NCI-H187 (cell line): ENCODE measurements around the gene TCERG1L.

ENCODE experiments used
- DNase-seq, 2 experiments: peaks; one replicate each; lab custom pipeline; 2025; lab: John Stamatoyannopoulos, UW

Gene TCERG1L

DNA sequence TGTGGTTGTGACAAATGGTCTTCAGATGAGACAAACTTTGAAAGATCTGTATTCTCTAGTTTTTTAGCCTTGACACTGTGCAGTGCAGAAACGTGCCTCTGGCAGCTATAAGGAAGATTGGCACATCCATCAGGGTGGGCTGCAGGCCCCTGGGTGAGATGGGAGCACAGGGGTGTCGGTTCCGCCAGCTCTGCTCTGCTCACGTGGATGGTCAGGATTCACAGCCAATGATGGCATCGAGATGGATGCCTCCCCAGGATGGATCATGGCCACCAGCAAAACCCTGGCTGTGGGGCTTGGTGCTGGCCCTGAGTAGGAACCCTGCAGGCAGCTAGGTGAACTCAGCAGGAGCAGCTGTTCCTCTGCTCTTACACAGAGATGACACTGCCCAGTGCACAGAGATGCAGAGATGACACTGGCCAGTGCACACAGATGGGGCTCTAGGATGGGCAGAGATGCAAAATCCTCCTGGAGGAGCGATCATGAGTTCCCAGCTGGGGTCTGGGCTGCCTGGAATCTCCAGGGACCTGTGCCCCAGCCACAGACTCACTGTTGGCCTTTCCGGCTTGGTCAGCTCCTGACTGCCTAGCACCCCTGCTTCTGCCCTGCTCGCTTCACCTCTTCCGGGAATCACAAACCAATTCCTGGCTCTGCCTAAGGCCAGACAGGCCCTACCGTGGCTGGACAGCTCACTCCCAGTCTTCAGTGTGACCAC lies 185.9 kb downstream of the TCERG1L start:
- no peak for DNase-seq

DNA sequence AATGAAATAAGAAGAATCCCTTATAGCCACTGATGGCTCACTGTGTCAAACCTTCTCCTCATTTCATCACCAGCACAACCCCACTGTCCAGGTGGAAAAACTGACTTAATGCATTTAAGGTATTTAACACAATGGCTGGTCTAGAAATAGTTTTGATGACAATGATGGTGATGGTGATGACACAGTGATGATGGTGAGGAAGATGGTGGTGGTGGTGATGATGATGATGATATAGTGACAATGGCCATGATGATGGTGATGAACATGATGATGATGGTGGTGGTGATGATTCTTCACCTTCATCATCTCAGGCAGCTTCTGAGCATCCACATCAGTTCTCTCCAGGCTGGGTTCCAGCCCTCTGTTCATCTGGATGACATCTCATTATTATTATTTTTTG lies 186.6 kb downstream of the TCERG1L start:
- no peak for DNase-seq

DNA sequence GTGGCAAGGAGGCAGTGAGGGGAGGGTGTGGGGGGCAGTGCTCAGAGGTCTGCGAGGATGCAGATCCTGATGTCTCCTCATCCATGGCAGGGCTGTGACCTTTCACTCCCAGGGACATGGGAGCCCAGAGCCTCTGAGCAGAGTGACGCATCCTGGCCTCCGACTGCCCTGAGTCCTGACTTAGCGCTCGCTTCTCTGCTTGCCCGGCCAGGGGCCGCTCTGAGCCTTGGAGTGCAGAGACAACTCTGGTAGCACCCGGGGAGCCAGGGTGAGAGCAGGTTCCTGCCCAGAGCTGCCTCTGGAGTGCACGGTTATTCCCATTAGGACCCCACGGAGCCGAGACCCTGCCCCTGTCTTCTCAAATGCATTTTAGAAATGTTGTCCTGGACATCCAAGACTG lies 188.0 kb downstream of the TCERG1L start:
- DNase-seq: no peak

DNA sequence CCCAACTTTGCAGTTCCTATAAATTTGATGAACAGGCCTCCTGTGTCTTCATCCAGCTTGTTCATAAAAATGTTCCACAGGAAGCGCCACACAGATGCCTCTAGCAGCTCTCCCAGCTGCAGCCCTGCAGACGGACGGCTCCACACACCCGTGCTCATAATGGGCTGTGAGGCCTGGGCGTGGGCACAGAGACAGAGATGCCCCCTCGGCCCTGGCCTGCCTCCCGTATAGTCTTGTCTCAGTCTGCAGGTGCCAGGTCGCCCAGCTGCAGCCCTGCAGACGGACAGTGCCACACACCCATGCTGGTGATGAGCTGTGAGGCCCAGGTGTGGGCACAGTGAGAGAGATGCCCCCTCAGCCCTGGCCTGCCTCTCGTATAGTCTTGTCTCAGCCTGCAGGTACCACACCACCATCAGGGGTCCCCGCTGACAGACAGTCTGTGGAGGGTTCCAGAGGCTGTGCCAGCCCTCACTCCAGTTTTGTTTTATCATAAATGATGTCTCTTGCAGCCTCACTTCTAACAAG lies 189.9 kb downstream of the TCERG1L start:
- no peak for DNase-seq

DNA sequence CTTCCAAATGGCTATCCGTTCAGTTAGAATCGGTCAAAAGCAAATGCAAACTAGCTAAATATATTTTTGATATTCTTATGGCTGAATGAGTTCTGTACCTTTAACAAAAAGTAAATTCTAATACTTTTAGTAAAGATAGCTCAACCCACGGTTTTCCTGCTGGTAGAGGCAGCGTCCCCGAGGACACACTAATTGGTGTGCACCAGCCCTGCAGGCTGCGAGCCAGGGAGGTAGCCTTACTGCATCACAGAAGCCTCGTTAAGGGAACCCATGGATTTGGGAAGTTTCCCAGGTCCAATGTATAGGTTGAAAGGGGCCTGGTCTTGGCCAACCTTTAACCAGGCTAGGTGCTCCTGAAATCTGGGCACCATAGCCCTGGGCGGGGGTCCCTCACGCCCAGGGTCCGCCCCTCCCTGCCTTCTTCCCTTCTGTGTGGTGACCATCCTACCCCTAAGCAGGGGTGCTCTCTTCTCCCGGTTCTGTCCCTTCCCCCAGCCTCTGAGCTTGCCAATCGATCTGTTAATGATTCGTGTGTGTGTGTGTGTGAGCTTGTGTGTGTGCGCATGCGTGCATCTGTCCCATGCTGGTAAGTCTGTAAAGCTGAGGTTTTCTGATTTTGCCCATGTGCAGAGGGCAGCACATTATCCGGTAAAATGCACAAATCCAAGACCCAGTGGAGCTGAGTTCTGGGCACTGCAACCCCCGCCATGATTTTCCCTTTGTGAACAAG lies 191.7 kb downstream of the TCERG1L start:
- DNase-seq: no peak

DNA sequence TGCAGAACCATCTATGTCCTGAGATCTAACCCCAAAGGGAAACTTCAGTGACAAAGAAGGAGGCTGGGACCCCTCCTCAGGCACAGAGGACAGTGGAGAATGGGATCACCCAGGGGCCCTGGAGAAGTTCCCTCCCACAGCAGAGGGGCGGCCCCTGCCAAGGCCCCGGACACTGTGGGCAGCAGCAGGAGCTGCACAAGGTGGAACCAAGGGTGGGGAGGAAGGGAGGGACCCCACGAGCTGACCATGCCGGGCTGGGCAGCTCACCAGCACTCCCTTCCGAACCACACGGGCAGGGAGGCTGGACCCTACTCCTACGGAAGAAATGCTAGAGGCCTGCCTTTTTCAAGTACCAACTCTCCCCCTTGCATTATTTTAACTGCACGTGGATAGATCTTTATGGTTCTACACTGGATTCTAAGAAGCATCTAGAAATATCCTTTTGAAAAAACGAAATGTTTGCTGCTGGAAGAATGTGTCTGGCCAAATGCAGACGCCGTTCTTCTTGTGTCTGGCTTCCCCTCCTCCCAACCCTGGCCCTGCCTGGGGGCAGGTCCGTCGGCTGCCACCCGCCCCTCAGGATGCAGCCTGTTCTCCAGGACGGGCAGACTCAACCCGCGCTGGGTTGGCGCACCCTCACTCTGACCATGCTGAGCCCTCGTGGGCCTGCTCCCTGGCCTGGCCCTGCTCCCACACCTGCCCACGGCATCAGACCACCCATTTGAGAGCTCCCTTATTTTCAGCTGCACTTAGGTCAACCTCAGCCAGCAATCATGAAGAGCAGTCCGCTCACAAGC lies 193.9 kb downstream of the TCERG1L start:
- DNase-seq: no peak

DNA sequence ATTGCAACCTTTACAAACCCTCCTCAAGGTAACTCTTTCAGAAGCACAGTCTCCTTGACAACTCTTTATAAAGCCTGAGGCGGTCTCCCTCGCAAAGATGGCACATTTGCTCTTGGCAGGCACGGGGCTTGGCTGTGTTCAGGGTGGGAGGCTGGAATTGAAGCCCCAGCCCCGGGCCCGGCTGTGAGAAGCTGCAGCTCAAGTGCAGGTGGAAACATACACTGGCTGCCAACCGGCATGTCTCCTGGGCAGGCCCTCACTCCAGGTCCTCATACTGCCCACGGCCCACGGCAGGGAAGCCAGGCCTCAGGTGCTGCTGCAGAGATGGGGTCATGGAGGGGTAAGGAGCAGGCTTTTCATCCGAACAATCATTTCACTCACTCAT lies 194.5 kb downstream of the TCERG1L start:
- no peak for DNase-seq

DNA sequence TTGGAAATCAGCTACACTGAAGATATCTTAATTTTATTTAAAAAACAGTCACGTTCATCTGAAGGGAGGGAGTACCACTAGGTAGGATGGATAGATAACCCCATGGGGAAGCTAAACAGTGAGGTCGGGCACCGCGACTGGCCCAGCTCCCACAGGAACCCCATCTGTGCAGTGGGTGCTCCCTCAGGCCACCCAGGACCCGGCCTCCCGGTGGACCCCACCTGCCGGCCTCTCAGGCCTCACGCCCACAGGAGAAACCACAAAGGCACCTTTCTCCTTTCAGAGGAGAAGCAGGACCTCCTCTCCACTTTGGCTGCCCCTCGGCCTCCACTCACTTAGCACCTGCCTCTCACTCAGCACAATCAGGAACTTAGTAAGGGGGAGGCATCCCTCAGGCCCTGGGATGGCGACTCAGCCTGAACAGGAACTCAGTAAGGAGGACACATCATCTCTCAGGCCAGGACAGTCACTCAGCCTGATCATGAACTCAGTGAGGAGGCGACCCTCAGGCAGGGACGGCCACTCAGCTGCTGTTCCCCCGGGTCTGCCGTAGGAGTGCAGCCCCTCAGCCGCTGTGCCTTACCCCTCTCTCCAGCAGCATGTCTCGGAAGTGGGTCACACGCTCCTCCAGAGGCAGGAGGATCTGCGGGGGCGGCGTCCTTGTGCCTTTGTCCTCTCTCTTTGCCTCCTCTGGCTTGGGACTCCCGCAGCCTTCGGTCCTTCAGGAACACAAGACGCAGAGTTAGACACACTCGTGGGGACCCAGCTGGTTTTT lies 195.1 kb downstream of the TCERG1L start:
- no peak for DNase-seq

DNA sequence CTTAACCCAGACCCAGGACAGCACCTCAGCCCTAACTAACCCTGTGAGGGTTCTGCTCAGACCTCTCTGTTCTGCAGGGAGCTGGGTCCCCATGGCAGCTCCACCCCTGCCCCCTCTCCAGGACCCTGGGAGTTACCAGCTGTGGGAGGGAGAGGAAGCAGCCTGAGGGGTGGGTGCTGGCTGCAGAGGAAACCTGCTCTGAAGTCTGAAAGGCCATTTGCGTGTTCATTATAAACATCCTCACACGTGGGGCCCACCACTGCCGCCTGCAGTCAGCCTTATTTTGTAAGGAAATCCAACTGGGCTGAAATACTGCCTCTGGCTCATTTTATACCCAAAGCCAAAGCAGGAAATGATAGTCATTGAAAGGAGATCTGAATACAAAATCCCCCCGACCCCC lies 195.7 kb downstream of the TCERG1L start:
- no peak for DNase-seq

DNA sequence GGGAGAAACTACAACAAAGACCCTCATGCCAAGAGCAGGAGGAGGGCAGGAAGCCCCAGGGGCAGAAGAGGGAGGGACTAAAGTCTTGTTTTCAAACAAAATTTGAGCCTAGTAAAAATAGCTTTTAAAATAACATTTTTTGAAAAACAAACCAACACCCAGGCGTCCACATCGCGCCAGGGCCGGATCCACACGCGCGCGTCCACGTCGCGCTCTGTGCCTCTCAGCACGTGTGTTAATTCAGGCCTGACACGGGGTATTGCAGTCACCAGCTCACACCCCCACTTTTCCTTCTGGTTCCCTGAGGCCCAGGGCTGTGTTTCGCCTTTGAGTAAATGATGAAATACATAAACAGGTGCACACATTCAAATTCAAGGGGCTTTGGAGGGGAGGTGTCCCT lies 196.2 kb downstream of the TCERG1L start:
- no peak for DNase-seq

DNA sequence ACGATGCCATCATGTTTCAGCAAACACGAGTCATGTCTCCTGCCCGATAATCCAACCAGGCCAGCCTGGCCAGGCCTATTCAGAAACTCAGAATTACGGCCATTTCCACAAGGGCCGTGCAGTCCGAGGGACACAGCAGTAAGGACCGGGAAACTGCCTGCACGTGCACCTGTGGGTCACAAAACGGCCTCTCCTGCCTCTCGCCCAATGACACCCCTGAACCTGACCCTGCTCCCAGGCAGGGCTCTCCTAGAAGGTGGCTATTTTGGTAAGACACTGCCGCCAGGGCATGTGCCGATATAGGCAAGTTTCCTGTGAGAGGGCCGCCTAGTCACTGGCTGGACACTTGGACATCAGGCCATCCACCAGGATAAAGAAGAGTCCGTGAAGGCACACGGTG lies 196.7 kb downstream of the TCERG1L start:
- no peak for DNase-seq

DNA sequence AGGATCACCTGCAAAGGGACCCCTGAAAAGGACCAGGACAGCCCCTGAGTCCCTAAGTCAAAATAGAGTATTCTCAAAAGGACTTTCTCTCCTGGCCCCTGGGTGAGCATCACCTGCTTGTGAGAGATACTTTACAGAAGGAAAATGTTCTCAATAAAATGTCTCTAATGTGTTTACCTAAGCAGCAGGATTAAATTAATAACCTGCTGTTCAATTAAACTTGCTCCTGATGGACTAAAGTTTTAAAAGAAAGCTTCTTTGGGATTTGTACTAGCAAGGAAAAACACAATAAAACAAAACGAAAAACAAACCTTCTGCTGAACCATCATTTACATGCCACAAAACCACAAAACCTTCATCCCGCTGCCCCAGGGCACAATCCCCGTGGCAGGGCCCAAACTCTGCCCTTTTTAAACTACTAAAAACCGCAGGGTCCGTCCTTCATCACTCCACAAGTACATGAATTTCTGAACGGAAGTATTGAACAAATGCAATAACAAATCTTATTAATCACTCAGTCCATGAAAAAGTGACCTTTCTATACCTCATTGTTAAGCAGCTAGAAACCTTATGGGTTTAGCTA lies 197.7 kb downstream of the TCERG1L start:
- DNase-seq: no peak

DNA sequence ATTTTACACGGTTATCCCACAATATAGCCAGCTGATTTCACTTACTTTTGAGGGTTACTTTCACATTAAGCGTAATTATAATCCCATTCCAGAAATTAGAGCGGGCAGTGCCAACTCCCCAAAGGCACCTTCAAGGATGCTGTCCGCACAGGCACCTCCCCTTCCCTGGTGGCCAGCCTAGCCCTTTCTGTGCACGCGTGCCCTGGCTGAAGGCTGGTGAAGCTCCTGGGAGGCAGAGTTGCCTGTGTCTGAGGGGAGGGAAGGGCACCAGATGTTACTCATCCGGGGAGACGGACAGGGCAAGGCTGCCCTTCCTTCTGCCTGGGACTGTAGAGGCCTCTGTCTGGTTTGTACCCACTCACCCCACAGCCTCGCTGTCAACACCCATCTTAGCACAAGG lies 198.4 kb downstream of the TCERG1L start:
- DNase-seq: no peak

DNA sequence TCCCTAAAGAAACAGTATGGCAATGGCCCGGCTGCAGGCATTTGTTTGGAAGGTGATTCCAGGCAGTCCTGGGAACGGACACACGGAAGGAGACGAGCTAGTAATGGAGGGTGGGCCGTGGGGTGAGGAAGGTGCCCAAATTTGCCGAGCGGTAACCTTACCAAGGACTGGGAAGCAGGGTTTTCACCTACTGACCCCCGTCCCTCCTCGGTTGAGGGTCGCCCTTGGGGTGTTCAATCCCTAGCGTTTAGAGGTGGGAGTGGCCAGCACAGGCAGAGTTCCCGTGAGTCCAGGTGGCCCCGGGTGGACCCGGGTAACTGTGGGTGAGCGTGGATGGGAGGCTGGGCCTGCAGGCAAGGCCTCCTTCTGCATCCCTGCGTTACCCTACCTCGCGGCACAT lies 198.8 kb downstream of the TCERG1L start:
- no peak for DNase-seq

DNA sequence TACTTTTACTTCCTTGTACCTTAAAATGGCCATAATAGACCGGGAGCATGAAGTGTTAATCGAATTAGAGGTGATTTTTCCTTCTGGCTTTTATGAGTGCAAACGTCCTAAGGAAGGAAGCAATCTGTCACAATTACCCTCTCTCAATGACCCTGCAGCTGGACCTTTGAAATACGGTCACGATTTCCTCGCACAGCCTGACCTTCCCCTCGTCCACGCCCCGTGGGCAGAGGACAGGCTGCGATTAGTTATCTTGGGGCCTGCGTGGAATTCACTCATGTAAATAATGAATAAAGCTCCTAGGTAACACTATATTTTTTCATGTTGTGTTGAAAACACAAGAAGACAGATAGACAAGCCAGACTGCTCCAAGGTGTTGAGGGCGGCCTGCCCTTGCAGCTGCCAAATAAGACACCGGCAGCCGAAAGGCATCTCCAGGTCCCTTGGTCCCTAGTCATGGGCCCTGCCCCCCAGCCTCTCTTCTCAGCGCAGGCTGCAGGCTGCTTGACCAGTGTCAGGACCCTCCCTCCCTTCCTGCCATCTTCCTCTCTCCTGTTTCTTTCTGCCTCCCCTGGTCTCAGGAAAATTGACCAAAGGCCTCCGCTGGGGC lies 199.9 kb downstream of the TCERG1L start:
- DNase-seq: no peak

DNA sequence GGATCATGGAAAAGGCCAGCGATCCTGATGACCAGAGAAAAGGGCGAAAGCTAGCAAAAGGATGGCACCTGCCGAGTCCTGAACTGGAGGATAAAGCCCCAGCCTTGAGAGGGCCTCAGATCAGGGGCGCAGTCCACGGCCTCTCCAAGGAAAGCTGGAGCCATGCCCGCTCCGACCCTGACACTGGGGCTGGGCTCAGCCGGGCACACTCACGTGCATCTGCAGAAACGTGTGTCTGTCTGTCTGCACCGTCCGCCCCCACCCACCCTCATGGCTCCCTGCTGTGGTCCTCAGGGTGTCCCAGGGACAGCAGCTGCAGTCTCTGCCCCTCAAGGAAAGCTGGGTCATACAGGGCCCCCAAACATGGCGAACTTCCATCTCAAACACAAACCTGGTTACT lies 200.5 kb downstream of the TCERG1L start:
- no peak for DNase-seq

DNA sequence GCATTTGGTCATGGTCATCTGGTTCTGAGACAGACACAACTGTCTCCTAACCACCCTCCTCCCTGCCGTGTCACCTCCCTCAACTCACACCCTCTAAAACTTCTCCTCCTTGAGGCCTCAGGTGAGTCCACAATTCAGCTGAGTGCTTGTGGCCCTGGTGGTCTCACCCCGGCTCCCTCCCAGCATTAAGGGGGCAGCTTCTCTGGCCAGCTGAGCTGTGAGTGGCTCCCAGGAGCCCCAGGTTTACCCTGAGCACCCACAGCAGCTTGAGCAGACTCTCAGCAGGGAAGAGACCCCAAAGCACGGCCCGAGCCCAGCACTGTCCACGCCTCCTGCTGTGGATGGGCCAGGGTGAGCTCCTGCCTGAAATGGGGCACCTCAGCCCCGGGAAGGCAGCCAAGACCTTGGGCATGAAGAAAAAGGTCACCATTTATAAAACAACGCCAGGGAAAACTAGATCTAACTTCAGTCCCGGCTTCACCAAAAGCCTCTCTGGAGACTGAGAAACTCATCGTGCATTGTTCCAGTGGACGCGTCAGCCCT lies 201.2 kb downstream of the TCERG1L start:
- DNase-seq: no peak

DNA sequence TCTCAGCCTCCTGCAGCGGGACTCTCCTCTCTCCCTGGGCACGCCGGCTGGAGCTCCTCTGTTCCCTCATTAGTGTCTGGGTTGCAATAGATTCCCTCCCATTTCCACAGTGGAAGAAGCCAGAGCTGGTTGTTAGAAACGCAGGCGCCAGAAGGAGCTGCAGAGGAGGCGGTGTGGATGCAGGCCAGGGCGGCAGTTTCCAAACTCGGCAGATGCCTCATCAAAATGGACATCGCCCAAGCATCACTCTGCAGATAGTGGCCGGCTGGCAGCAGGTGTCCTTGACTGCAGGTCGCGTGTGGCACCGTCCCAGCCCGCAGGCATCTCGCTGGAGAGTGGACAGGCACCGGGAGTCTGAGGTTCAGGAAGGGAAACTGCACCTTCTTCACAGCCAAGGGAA lies 201.8 kb downstream of the TCERG1L start:
- no peak for DNase-seq

DNA sequence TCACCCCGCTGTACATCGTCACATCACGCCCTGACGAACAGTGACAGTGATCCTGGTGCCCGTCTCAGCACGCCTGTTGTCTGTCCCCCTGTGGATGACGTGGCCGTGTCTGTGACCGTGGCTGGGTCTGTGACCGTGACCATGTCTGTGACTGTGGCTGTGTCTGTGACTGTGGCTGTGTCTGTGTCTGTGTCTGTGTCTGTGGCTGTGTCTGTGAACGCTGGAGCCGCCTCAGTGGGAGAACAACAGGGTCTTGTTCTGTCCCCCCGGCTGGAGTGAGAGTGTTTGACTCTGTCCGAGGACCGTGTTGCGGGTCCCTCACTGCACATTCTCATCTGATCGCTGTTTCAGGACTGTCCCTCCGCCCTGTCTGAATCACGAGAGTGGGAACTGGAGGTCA lies 202.2 kb downstream of the TCERG1L start:
- DNase-seq: no peak

DNA sequence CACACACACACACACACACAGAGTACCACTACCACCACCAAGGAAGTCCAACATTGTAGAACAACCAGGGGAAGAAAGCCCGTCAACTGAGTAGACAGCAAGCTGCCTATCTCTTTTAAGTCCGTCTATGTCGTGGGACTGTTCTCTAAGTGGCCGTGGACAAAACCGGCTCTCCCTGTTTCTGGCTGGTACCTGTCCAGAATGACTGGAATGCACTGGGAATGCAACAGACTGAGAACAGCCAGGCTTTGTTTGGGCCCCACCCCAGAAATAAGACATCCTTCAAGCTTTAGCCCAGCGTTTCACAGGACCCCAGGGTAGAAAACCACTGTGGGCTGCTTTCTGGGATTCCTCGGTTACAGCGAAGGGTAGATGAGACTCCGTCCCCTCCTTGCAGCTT lies 203.6 kb downstream of the TCERG1L start:
- DNase-seq: no peak

DNA sequence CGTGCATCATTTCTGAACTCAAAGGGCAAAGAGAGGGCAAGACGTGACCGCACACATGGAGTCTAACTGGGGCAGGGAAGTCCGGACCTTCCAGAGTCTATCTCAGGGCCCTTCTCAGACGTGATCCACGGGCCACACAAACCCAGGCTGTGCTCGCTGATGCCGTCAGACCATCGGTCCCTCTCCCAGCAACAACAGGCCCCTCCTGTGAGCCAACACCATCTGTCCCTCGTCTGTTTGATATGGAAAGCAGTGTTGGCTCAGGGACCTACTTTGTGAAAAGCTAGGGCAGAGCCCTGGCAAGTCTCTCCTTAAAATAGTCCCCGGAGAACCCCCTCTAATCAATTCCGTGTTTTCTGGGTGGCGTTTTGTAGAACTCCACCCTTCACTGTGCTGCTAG lies 208.8 kb downstream of the TCERG1L start:
- DNase-seq: no peak
